ENCODE measurements around the gene RPS6KA2.

RPS6KA2 gene

DNA sequence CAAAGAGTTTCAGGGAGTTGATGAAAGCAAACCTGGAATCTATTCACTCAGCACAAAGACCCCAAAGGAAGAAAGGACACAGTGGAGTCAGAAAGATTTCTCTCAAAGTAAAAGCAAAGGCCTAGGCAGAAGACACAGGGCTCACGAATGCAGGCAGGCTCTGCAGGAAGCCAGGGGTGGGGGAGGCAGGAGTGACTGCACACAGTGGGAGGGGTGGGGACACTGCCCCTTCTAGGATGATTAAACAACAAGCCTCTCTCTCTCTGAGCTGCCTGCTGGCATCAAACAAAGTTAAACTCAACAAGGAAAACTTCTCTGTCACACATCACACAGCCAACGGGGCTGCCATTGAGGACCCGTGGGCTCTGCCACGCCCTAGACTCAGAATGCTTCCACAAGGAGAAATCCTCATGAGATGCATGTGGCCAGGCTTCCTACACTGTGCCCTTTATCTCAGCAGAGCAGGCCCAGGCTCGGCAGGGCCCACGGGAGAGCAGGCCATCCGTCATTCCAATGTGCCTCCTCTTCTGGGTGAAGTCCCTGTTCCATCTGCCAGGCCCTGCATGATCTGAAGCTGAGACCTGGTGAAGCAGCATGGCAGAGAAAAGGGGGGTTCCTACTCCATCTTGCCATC is 110.7 kb downstream of the RPS6KA2 start:
- no peak for DNase-seq

DNA sequence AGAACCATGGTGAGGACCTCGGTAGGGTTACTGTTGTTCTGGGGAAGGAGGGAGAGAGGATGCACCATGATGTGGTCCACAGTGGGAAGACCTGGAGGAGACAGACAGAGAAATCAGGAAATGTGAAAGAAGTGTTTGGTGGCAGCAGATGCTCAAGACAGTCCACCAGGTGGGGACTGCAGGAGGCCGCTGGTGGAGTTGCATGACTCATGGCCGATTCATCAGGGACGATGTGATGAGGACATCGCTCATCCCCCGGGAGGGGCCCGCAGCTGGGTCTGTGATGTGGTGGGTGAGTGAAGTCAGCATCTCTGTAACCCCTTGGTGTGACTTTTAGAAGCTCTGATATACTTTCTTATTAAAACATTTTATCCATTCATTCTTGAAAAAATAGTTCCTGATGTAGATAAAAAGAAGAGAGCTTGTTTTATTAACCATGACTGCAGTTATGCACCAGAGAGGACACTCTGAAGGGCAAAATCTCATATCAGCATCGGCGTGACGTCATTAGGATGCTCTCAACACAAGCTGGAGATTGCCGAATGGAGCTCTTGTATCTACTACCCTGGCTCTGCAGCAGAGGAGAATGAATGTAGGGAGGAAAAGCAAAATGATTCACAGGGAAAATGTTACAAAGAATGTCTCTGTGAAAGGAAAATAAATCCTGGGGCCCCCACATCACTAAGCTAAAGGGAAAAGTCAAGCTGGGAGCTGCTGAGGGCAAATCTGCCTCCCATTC is 111.8 kb downstream of the RPS6KA2 start:
- DNase-seq = no peak

DNA sequence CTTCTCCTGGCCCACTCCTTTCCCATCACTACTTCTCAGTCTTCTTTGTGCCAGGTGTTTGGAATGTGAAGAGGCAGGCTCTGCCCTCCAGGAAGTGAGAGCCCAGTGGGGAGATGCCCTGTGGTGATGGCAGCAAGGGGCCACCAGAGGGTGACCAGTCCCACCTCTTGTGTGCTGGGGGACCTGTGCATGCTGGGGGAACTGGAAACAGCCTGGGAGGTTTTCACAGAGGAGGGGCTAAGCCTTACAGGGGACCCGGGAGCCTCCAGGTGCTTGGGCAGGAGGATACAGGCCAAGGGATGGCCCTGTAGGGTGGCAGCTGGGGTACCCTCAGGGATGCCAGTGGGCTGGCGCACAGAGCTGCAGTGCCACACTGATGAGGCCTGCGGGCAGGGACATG is 112.9 kb downstream of the RPS6KA2 start:
- no peak for DNase-seq

DNA sequence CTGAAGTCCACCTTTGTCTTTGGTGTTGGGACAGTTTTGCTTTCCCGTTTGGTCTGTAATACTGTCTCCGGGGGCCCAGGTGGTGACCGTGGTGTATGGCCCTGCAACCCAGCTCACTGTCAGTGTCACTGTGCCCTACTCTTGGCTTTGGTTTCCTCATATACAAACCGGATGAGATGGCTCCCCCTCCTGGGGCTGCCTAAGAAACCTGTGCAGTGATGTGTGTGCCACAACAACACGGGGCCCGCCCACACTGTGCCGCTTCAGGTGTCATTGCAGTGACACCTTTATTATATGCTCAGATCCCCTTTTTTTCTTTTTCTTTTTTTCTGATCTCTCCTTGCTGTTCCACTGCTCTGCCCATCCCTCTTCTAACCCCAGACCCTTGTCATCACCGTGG is 114.5 kb downstream of the RPS6KA2 start:
- DNase-seq = no peak

DNA sequence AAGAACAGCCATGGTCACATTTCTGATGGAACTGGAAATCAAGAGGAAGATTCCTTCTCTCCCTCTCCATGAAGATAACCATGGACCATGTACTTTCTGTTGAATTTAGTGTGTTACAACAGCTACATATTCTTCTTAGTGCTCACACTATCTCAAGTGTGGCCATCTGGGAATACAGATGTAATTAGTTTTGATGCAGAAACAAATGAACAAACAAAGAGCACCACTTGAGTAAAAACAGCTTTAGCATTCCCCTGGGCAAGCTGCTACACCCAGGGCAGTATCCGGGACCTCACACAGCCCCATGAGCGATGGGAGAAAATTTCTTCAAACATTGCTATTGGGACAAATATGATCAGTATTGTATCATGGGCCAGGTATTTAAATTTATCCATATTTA is 115.7 kb downstream of the RPS6KA2 start:
- no peak for DNase-seq

DNA sequence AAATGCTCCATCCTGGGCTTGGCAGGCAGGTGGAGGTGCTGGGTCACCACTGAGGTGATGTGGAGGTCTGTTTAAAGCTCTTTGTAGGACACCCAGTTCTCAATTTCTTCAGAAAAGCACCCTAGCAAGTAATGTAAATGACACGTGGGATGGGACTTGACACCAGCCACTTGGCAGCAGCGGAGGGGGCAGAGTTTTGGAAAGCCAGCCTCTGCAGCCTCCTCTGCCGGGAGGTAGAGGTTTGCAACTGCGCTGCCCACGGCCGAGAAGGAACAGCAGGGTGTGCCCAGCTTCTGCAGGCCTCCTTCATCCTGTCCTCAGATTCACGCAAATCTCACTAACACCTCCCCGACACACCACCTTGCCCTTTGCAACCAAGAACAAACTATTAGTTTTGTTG is 117.9 kb downstream of the RPS6KA2 start:
- no peak for DNase-seq

DNA sequence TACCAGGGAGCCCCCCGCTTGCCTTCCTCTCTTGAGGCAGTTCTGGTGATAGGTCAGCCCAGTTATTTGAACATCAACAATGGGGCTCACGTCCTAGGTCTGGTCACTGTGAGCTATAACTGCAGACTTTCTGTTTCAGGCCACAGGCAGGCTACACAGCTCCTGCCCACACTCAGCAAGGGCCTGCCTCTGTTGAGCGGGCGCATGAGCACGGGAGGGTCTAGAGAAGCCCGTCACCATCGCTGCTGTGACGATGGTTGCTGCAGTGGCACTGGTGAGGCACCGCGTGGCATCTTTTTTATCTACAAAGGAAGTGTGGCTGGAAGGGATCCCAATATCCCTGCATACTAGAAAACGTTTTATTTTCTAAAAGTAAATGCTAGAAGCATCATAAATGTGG is 118.3 kb downstream of the RPS6KA2 start:
- no peak for DNase-seq

DNA sequence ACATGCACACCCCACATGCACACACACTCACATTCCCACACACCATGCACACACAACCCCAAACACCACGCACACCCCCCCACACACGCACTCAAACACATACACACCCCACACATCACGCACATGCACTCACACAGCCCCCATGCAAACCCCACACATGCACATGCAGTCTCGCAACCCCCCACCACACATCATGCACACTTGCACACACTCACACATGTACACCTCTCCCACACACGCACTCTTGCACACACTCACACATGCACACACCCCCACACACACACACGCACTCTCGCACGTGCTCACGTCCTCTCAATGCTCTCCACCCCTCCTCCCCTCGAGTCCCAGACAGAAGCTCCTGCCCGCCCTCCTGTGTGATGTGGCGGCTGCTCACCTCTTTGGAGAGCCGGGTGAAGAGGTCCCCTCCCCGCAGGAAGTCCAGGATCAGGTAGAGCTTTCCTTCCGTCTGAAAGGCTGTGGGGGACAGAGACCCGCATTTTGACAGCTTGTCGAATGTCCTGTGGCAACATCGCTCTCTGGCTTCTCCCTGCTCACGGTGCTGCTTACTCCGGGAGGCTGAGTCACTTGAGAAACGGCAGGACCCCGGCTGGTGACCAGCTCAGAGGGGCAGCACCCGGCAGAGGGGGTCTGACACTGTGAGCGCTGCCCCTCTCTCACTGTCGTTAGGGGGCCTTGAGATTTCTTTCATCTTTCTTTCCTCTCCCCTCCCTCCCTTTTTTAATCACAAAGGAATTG is 119.1 kb downstream of the RPS6KA2 start:
- no peak for DNase-seq

DNA sequence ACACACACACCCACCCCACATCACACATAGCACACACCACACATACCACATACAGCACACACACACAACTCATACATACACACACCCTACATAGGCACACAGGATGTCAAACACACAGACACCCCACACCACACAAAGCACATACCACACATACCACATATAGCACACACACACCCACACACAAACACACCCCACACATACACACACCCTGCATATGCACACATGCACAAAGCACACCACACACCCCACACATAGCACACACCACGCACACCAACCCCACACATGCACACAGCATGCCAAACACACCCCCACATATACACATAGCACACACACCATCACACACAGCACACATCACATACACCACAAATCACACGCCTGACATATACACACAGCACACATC is 119.7 kb downstream of the RPS6KA2 start:
- DNase-seq = no peak

DNA sequence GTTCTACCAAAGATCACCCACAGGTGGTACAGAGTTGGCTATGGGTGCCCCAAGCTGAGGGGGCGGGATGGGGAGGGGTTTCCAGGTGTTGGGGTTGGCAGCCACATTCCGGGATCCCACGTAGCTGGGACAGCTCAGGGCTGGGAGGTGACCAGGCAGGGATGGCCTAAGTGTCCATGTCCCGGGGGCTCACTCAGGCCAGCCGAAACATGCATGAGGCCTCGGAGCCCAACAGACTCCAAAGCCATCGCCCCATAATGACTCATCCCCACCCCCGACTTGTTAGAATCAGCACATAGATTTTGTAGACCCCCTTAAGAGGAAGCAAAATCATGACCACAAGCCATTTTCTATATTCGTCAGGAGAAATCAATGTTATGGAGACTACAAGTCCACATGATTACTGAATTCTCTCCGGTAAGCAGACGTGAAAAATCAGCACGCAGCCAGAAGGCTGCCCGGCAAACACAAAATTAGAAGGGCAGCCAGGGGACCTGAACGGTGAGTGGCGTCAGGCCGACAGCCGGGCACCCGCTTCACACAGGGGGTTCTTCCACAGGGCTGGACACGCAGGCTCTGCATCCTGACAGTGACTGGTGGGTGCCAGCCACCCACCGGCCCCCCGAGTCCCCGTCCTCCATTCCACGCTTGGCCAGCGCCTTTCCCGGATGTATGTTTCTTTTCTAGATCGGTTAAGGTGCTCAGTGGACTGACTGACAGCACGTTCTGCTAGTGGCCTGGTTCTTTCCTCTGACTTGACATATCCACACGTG is 121.7 kb downstream of the RPS6KA2 start:
- DNase-seq = no peak

DNA sequence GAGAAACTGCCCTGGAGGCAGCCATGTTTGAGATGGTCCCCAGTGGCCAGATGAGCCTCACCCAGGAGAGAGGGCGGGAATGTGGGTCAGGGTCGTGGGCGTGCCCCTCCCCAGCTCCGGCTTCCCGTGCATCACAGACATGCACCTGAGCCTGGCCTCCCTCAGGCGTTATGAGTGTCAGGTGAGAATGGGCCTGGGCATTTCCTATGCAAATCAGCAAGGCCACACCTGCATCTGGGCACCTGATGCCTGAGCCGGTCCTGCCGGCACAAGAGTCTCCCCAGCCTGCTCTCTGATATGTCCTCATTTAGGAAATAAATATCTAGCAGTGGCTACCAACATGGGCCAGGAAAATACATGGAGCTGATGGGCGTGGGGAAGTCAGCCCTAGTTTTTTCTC is 123.0 kb downstream of the RPS6KA2 start:
- no peak for DNase-seq

DNA sequence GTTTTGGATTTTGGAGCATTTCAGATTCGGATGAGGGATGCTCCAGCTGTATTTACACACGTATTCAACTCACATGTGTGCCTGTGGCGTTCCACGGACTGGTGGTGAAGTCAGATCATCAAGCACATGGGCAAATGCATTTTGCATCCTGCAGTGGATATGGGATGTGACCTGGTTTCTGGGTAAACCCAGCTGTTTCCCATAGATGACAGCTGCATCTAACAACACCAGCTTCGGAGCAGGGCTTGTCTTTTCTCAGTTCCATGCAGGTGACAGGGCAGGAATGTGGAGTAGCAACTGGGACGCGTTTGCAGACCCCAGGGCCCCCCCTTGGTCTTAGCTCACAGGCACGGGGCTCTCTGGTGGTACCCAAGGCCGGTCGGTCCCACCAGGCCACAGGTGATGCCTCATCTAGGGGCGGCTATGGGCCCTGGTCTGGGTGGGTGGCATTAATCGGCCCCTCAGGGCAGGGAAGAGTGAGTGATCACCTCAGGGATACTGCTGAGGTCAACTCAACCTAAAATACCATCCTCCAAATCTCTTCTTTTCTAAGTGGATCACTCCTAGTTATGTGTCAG is 123.8 kb downstream of the RPS6KA2 start:
- DNase-seq = no peak

DNA sequence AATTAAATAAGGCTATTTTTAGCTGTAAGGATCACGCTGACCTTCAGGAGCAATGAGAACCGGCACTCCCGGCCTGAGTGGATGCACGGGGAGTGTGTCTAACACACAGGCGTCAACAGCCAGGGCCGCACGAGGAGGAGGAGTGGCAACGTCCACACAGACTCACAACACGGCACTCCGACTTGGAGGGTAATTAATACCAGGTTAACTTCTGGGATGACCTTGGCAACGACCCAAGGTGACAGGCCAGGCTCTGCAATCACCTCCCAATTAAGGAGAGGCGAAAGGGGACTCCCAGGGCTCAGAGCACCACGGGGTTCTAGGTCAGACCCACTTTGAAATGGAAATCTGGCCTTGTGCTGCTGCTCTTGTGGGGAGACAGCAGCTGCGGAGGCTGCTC is 124.6 kb downstream of the RPS6KA2 start:
- DNase-seq = no peak

DNA sequence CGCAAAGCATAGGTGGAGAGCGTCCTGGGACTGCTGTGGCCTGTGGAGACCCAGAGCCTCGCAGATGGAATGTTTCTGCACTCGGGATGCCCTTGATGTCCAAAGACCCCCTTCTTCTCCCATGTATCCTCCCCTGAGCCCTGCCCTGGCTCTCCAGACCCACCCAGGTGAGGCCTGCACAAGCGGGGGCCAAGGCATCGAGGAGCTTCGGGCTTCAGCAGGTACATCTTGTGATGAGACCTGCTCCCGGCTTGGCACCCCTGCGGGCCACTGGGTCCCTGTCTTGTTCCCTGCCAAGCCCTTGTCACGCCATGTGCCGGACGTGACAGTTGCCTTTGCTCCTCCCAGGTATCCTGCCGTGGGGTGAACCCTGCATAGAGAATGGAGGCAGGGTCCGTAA is 125.8 kb downstream of the RPS6KA2 start:
- DNase-seq = no peak

DNA sequence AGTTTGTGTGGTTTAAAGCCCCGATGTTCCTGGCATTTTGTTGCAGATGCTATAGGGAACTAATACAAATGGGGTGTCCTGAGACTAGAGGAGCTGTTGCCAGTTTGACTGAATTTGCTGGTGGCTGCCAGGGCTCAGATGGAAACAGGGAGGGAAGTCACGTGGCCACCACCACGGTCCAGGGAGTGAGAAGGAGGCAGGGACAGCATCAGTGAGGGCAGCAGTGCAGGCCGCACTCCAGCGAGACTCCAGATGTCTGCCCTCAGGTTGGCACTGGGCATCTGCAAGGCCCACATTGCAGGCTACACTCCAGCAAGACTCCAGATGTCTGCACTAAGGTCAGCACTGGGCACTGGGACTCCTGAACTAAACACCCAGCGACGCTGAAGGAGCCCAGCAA is 126.8 kb downstream of the RPS6KA2 start:
- DNase-seq = no peak

DNA sequence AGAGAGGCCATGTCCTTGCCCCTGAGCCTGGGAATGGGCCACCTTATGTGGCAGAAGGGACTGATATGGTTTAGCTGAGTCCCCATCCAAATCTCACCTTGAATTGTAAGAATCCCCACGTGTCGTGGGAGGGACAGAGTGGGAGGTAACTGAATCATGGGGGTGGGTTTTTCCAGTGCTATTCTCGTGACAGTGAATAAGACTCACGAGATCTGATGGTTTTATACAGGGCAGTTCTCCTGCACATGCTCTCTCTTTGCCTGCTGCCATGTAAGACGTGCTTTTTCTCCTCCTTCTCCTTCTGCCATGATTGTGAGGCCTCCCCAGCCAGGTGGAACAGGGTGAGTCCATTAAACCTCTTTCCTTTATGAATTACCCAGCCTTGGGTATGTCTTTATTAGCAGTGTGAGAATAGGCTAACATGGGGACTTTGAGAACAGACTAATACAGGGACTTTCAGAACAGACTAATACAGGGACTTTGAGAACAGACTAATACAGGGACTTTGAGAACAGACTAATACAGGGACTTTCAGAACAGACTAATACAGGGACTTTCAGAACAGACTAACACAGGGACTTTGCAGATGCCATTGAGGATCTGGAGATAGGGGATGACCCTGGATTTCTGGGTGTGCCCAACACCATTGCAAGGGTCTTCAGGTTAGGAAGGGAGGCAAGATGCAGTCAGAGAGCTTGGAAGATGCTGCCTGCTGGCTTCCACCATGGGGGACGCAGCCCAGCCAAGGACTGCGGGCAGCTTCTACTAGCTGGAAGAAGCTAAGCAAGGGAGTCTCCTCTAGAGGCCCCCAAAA is 127.5 kb downstream of the RPS6KA2 start:
- no peak for DNase-seq

DNA sequence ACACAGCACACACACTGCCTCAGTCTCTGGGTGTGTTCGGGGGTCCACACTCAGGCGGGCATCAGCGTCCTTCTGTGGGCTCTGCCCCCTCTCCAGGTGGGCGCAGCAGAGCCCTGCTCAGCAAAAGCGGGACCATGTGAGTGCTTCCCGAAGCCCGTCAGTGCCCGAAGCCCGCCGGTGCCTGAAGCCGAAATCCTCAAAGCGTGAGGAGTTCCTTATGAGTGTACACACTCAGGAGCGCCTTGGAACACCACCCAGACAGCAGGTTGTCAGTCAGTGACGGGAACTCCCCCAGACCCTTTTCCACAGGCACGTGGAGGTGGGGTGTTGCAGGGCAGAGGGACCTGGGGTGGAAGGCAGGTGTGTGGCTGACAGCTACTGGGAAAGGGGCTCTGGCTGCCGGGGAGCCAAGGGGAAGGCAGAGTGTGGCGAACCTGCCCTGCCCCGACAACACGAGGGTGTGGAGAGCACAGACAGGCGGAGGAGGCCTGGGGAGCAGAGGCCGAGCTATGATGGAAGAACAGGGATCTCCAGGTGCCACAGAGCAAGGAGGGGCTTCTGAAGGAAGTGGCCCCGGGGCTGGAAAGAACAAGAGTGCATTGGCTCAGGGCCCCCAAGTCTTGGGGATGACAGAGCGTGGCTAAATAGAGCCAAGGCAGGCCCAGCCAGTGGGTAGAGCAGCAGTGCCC is 128.2 kb downstream of the RPS6KA2 start:
- no peak for DNase-seq

DNA sequence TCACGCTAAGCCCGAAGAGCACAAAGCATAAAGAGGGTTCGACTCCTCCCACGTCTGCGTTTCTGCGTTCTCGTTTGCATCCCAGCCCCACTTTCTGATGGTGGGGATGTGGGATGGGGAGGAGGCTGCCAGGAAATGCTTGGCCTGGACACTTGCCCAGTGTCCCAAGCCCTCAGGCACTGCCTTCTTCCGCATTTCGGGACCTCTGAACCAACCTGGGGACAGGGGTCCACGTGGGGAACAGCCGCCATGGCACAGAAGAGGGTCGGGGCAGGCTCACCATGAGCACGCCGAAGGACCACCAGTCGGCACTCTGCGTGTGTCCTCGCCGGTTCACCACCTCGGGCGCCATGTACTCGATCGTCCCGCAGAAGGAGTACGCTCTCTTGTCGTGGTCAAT is 128.8 kb downstream of the RPS6KA2 start:
- DNase-seq = no peak

DNA sequence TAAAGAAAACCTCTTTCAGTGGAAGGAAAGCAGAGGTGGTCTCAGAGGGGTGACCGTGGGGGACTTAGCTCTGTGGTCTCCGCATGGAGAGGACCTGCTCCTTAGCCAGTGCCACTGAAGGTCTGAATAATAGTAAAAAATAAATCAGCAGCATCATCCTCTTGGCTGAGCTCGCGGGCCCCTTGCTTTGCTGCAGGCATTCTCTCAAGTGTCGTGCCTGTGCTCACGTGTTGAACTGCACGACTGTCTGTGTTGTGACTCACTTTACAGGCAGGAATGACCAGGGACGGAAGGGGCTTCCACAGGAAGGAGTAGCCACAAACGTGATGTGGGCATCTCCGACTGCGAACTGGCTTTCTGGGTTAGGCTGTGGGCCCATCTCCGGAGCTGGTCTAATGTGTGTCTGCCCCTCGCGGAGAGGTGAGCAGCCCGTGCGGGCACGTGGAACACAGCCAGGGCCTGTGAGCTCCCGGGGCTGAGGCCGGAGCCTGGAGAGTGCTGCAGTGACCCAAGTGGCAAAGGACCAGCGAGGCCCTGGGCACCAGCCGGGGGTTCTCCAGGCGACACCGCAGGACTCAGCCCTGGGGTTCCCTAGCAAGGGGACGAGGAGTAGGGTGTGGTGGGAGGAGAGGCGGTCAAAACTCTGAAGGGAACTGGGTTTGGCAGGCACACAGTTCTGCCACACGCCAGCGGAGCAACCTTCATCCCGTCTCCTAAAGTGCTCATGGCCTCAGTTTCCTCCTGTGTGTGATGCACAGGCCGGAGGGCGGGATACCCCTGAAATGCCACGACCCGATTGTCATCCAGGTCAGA is 129.8 kb downstream of the RPS6KA2 start:
- no peak for DNase-seq

DNA sequence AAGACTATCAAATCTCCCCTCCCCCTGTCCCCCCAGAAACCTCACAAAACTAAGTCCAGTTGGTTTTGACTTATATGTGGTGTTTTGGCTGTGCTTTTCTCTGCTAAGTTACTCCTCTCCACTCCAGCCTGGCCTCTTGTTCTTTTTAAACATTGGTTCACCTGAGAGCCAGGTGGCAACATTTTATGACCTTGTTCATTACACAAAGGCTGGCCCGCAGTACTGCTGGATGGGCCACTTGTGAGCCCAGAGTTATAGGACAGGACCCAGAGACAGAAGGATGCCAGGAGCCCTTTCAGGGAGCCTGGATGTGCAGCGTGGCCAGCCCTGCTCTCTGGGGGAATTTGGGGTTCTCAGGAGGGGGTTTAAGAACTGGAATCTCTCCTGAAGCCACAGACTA is 130.6 kb downstream of the RPS6KA2 start:
- no peak for DNase-seq
